ENCODE results near the gene PPP1R13L.
"Not testable (repeated sequence)": the region's sequence is repeated elsewhere in the genome, so short reads cannot be mapped to it uniquely, and the experiment has no call there.

Gene PPP1R13L

GRCh38 chr19:45443462-45444317 lies 38.8 kb upstream of the PPP1R13L start:
- peak overlapping the region; percentile 83 for H3K27ac ChIP-seq (ENCODE audit: low read depth, low read length)
- H3K36me3 ChIP-seq (ENCODE audit: control insufficient read depth, insufficient read depth, low read length) = no peaks in the 10 kb centered on the region
- H3K4me3 ChIP-seq (ENCODE audit: low read length) = peak overlapping the region; percentile 73
- peaks cover 16% of the 10 kb centered on the region for H3K4me1 ChIP-seq (ENCODE audit: control insufficient read depth, insufficient read depth, low read length)
- no peaks in the 10 kb centered on the region for H3K27me3 ChIP-seq (ENCODE audit: control insufficient read depth, insufficient read depth, low read length)
- peak overlapping the region; percentile 84 for H3K9ac ChIP-seq (ENCODE audit: low read length)

- H3K9ac ChIP-seq (ENCODE audit: low read length) = no peak overlapping the region
- no peaks in the 10 kb centered on the region for H3K36me3 ChIP-seq (ENCODE audit: control insufficient read depth, insufficient read depth, low read length)
- no peaks in the 10 kb centered on the region for H3K27me3 ChIP-seq (ENCODE audit: control insufficient read depth, insufficient read depth, low read length)
- peak overlapping the region; percentile 83 for H3K27ac ChIP-seq (ENCODE audit: low read depth, low read length)
- peak overlapping the region; percentile 73 for H3K4me3 ChIP-seq (ENCODE audit: low read length)
- peaks cover 16% of the 10 kb centered on the region for H3K4me1 ChIP-seq (ENCODE audit: control insufficient read depth, insufficient read depth, low read length)
Measured at GRCh38 chr19:45442778-45443461, 38.1 kb upstream of the PPP1R13L start.

GRCh38 chr19:45442408-45442777 lies 37.5 kb upstream of the PPP1R13L start:
- H3K9ac ChIP-seq (ENCODE audit: low read length) = no peak overlapping the region
- H3K4me1 ChIP-seq (ENCODE audit: control insufficient read depth, insufficient read depth, low read length) = peaks cover 16% of the 10 kb centered on the region
- H3K27me3 ChIP-seq (ENCODE audit: control insufficient read depth, insufficient read depth, low read length) = no peaks in the 10 kb centered on the region
- H3K4me3 ChIP-seq (ENCODE audit: low read length) = peak overlapping the region; percentile 73
- no peaks in the 10 kb centered on the region for H3K36me3 ChIP-seq (ENCODE audit: control insufficient read depth, insufficient read depth, low read length)
- H3K27ac ChIP-seq (ENCODE audit: low read depth, low read length) = no peak overlapping the region

GRCh38 chr19:45440873-45441654 lies 36.2 kb upstream of the PPP1R13L start:
- Histone ChIP-seq H3K4me3 (ENCODE audit: low read length) (no peak overlapping the region), H3K27me3 (ENCODE audit: control insufficient read depth, insufficient read depth, low read length) (no peaks in the 10 kb centered on the region), H3K36me3 (ENCODE audit: control insufficient read depth, insufficient read depth, low read length) (no peaks in the 10 kb centered on the region), H3K9ac (ENCODE audit: low read length) (no peak overlapping the region), H3K4me1 (ENCODE audit: control insufficient read depth, insufficient read depth, low read length) (peaks cover 16% of the 10 kb centered on the region), H3K27ac (ENCODE audit: low read depth, low read length) (no peak overlapping the region)

- H3K4me1 ChIP-seq (ENCODE audit: control insufficient read depth, insufficient read depth, low read length) = peaks cover 16% of the 10 kb centered on the region
- no peaks in the 10 kb centered on the region for H3K27me3 ChIP-seq (ENCODE audit: control insufficient read depth, insufficient read depth, low read length)
- H3K9ac ChIP-seq (ENCODE audit: low read length) = no peak overlapping the region
- H3K36me3 ChIP-seq (ENCODE audit: control insufficient read depth, insufficient read depth, low read length) = no peaks in the 10 kb centered on the region
- H3K4me3 ChIP-seq (ENCODE audit: low read length) = peak overlapping the region; percentile 40
- peak overlapping the region; percentile 79 for H3K27ac ChIP-seq (ENCODE audit: low read depth, low read length)
Measured at GRCh38 chr19:45440259-45440638, 35.4 kb upstream of the PPP1R13L start.

- Histone ChIP-seq H3K9ac (ENCODE audit: low read length) (no peak overlapping the region), H3K4me1 (ENCODE audit: control insufficient read depth, insufficient read depth, low read length) (peaks cover 14% of the 10 kb centered on the region), H3K4me3 (ENCODE audit: low read length) (peak overlapping the region; percentile 40), H3K36me3 (ENCODE audit: control insufficient read depth, insufficient read depth, low read length) (no peaks in the 10 kb centered on the region), H3K27ac (ENCODE audit: low read depth, low read length) (peak overlapping the region; percentile 79), H3K27me3 (ENCODE audit: control insufficient read depth, insufficient read depth, low read length) (no peaks in the 10 kb centered on the region)
Measured at GRCh38 chr19:45439569-45440258, 34.8 kb upstream of the PPP1R13L start.

- Histone ChIP-seq H3K27me3 (ENCODE audit: control insufficient read depth, insufficient read depth, low read length) (no peaks in the 10 kb centered on the region), H3K36me3 (ENCODE audit: control insufficient read depth, insufficient read depth, low read length) (no peaks in the 10 kb centered on the region), H3K27ac (ENCODE audit: low read depth, low read length) (no peak overlapping the region), H3K9ac (ENCODE audit: low read length) (no peak overlapping the region), H3K4me3 (ENCODE audit: low read length) (no peak overlapping the region), H3K4me1 (ENCODE audit: control insufficient read depth, insufficient read depth, low read length) (peaks cover 9% of the 10 kb centered on the region)
Measured at GRCh38 chr19:45439190-45439568, 34.3 kb upstream of the PPP1R13L start.

GRCh38 chr19:45437328-45437727 lies 32.5 kb upstream of the PPP1R13L start:
- no peak overlapping the region for H3K4me3 ChIP-seq (ENCODE audit: low read length)

GRCh38 chr19:45432543-45432942 lies 27.7 kb upstream of the PPP1R13L start:
- not testable (repeated sequence) for H3K9ac ChIP-seq (ENCODE audit: low read length); H3K27me3 ChIP-seq (ENCODE audit: control insufficient read depth, insufficient read depth, low read length); H3K4me1 ChIP-seq (ENCODE audit: control insufficient read depth, insufficient read depth, low read length); H3K27ac ChIP-seq (ENCODE audit: low read depth, low read length); H3K4me3 ChIP-seq (ENCODE audit: low read length); H3K36me3 ChIP-seq (ENCODE audit: control insufficient read depth, insufficient read depth, low read length)

More at GRCh38 chr19:45437328-45437727, 32.5 kb upstream of the PPP1R13L start:
- H3K4me1 ChIP-seq (ENCODE audit: control insufficient read depth, insufficient read depth, low read length) = peaks cover 3% of the 10 kb centered on the region
- H3K27me3 ChIP-seq (ENCODE audit: control insufficient read depth, insufficient read depth, low read length) = no peaks in the 10 kb centered on the region
- no peaks in the 10 kb centered on the region for H3K36me3 ChIP-seq (ENCODE audit: control insufficient read depth, insufficient read depth, low read length)
- H3K9ac ChIP-seq (ENCODE audit: low read length) = no peak overlapping the region
- no peak overlapping the region for H3K27ac ChIP-seq (ENCODE audit: low read depth, low read length)

GRCh38 chr19:45431008-45431407 lies 26.1 kb upstream of the PPP1R13L start:
- not testable (repeated sequence) for H3K4me3 ChIP-seq (ENCODE audit: low read length); H3K27me3 ChIP-seq (ENCODE audit: control insufficient read depth, insufficient read depth, low read length); H3K4me1 ChIP-seq (ENCODE audit: control insufficient read depth, insufficient read depth, low read length); H3K27ac ChIP-seq (ENCODE audit: low read depth, low read length); H3K9ac ChIP-seq (ENCODE audit: low read length); H3K36me3 ChIP-seq (ENCODE audit: control insufficient read depth, insufficient read depth, low read length)

GRCh38 chr19:45429896-45430295 lies 25.0 kb upstream of the PPP1R13L start:
- not testable (repeated sequence) for H3K4me1 ChIP-seq (ENCODE audit: control insufficient read depth, insufficient read depth, low read length); H3K36me3 ChIP-seq (ENCODE audit: control insufficient read depth, insufficient read depth, low read length); H3K27ac ChIP-seq (ENCODE audit: low read depth, low read length); H3K27me3 ChIP-seq (ENCODE audit: control insufficient read depth, insufficient read depth, low read length); H3K4me3 ChIP-seq (ENCODE audit: low read length); H3K9ac ChIP-seq (ENCODE audit: low read length)
